Breast epithelium (tissue), 4 donors: ENCODE data around the gene OSBPL2. TPM values are rescaled to one million over a fixed set of nuclear protein-coding genes. Genes with fewer than 3 reads are reported as not detected.

Source experiments
- DNase-seq, 2 donors: peaks; one replicate each; pipeline ENCODE4 v3.0.0-alpha.2; 2019; ENCODE audit warnings: low spot score in 2 of 2
- H3K27ac ChIP-seq, 2 donors: fragments of 200-600 bp; sonication (generic) in 1 of 2; one replicate each; pipeline ENCODE4 v1.5.1; 2016 to 2019; ENCODE audit warnings: mild to moderate bottlenecking in 1 of 2
- H3K27me3 ChIP-seq, 2 donors: fragments of 200-600 bp; sonication (generic) in 1 of 2; one replicate each; pipeline versions ENCODE4 v1.5.1 to v1.6.0; 2017 to 2019; ENCODE audit warnings: control low read depth in 1 of 2, mild to moderate bottlenecking in 1 of 2
- H3K36me3 ChIP-seq: fragments of 200-600 bp; one replicate; pipeline ENCODE4 v1.5.1; 2019
- H3K4me1 ChIP-seq, 2 donors: fragments of 200-600 bp; sonication (generic); one replicate each; pipeline ENCODE4 v1.5.1; 2016 to 2019; ENCODE audit warnings: control low read depth in 1 of 2
- H3K4me3 ChIP-seq, 3 donors: fragments of 200-600 bp; sonication (generic); 1 replicate in 2 of 3; 2 replicates in 1 of 3; pipeline ENCODE4 v1.5.1; 2016 to 2019; ENCODE audit warnings: mild to moderate bottlenecking in 3 of 3, moderate library complexity in 2 of 3
- H3K9me3 ChIP-seq, 2 donors: fragments of 200-600 bp; sonication (generic) in 1 of 2; one replicate each; pipeline ENCODE4 v1.5.1; 2016 to 2019; ENCODE audit warnings: control low read depth in 1 of 2
- POLR2A ChIP-seq: fragments of 450-650 bp; IDR thresholded peaks from one replicate; pipeline ENCODE4 v1.6.1; 2016; ENCODE audit warnings: antibody characterized with exemption, mild to moderate bottlenecking, moderate library complexity
- POLR2AphosphoS5 ChIP-seq, 3 donors: sonication (generic); formaldehyde crosslinking; IDR thresholded peaks; one replicate each; pipeline ENCODE4 v1.6.1; 2017; ENCODE audit warnings: antibody characterized with exemption in 3 of 3
- intact Hi-C: fragments of 100-400 bp; cut with DNase I; formaldehyde crosslinking; loops from one replicate; pipeline ENCODE4 v1.15.1; 2023; ENCODE audit warnings: low total_unique reads
- total RNA-seq, 3 donors: library from RNA; depleted of rRNA; stranded (reverse); fragments of >200 nt; gene quantifications; one replicate each; pipeline ENCODE4 v1.1.0, GENCODE V29; 2016
- TF ChIP-seq, protein P1 (sequence below), 3 donors: fragments of 450-650 bp; IDR thresholded peaks; one replicate each; pipeline ENCODE4 v1.5.1; 2016 to 2017; ENCODE audit warnings: antibody characterized with exemption in 3 of 3, mild to moderate bottlenecking in 3 of 3, moderate library complexity in 3 of 3

Gene OSBPL2
- total RNA-seq, 3 donors from 2014 or later: 25.0 to 46.1 (median 38.0) TPM

GRCh38 chr20:62236766-62237513 is 1.4 kb upstream of the OSBPL2 start:
- no peak for TF ChIP-seq POLR2AphosphoS5 (IDR thresholded peaks at IDR 0.05)
- TF ChIP-seq, protein P1, sequence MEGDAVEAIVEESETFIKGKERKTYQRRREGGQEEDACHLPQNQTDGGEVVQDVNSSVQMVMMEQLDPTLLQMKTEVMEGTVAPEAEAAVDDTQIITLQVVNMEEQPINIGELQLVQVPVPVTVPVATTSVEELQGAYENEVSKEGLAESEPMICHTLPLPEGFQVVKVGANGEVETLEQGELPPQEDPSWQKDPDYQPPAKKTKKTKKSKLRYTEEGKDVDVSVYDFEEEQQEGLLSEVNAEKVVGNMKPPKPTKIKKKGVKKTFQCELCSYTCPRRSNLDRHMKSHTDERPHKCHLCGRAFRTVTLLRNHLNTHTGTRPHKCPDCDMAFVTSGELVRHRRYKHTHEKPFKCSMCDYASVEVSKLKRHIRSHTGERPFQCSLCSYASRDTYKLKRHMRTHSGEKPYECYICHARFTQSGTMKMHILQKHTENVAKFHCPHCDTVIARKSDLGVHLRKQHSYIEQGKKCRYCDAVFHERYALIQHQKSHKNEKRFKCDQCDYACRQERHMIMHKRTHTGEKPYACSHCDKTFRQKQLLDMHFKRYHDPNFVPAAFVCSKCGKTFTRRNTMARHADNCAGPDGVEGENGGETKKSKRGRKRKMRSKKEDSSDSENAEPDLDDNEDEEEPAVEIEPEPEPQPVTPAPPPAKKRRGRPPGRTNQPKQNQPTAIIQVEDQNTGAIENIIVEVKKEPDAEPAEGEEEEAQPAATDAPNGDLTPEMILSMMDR (IDR thresholded peaks at IDR 0.05): no peak
- no peak for TF ChIP-seq POLR2A
- no peak for DNase-seq
- Histone ChIP-seq H3K4me3 (no peak overlapping the region), H3K4me1 (no peaks in the 10 kb centered on the region), H3K36me3 (no peaks in the 10 kb centered on the region), H3K9me3 (no peaks in the 10 kb centered on the region), H3K27ac (no peak overlapping the region), H3K27me3 (no peaks in the 10 kb centered on the region)
- intact Hi-C loops: no loop called here

- Histone ChIP-seq H3K4me3 (peak overlapping the region in 1 of 3 donors; percentile 72), H3K27me3 (no peaks in the 10 kb centered on the region), H3K4me1 (no peaks in the 10 kb centered on the region), H3K9me3 (no peaks in the 10 kb centered on the region), H3K36me3 (no peaks in the 10 kb centered on the region), H3K27ac (peak overlapping the region in 1 of 2 donors; percentile 86)
- intact Hi-C loops: no loop called here
- no peak for TF ChIP-seq POLR2A
- no peak for DNase-seq
Measured at GRCh38 chr20:62237514-62237800, 864 bp upstream of the OSBPL2 start.

DNA sequence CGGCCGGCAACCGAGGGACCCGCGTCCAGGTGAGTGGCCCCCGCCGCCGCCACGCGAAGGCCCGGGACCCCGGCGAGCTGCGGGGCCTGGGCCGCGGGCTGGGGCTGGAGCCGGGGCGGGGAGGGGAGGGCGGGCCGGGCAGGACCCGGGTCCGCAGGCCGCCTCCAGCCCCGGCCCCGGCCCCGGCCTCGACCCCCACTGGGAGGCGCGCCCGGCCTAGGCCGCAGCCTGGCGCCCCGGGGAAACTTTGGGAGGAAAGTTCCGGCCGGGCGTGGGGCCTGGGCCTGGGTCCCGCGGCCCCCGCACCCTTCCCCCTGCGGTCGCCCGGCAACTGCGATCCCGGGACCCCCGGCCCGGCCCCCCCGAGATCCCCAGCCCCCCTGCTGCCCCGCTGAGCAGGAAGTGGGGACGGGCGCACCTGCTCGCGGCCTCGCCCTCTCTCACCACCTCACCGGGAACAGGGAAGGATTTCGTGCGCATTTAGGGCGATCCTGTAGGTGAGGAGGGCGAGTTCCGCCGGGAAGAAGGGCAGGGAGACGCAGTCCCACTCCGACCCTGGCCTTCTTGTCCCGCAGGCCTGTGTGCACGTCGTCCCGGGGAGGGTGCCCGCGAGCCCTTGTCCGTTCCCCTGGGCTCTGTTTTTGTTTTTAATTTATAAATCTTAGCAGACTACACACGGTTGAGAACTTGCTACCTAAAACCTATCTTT is 402 bp downstream of the OSBPL2 start:
- intact Hi-C loops: no loop called here
- Histone ChIP-seq H3K4me1 (no peaks in the 10 kb centered on the region), H3K27me3 (no peaks in the 10 kb centered on the region), H3K36me3 (no peaks in the 10 kb centered on the region), H3K27ac (peak overlapping the region; percentile 86 to 91), H3K9me3 (no peaks in the 10 kb centered on the region), H3K4me3 (peak overlapping the region; percentile 72 to 92 (median 90))
- DNase-seq: peak in 1 of 2 donors; percentile 30
- TF ChIP-seq POLR2AphosphoS5 (IDR thresholded peaks at IDR 0.05) (no peak), POLR2A (no peak)
- TF ChIP-seq, protein P1 (IDR thresholded peaks at IDR 0.05): no peak

DNA sequence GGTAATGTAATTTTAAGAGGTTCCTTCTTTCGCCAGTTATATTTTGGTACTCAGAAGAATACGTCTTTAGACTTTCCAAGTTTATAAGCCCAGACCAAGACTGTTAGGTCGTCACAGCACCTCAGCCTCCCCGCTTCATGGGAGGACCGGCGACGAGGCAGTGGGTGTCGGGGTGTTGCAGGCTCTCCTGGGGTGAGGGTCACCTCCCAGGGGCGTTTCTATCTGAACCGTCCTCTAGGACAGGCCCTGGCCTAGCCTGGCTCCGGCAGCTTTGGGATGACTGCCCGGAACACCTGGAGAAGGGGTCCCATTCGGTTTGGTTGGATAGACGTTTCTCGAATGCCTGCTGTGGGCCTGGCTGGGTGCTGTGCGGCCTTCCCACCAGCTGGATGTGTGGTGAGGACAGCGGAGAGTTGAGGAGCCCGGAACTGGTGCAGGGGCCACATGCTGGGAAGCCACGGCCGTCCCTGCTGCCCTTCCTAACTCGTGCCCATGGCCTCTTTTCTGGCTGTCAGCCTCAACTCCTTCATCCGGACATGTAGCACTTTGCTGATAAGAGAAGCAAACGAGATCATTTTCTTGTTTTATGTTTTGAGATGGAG is 1.1 kb downstream of the OSBPL2 start:
- intact Hi-C loops: no loop called here
- DNase-seq: no peak
- Histone ChIP-seq H3K9me3 (no peaks in the 10 kb centered on the region), H3K4me3 (peak overlapping the region; percentile 72 to 92 (median 90)), H3K4me1 (no peaks in the 10 kb centered on the region), H3K36me3 (no peaks in the 10 kb centered on the region), H3K27me3 (no peaks in the 10 kb centered on the region), H3K27ac (peak overlapping the region; percentile 86 to 91)
- TF ChIP-seq POLR2A (no peak), POLR2AphosphoS5 (IDR thresholded peaks at IDR 0.05) (no peak)

DNA sequence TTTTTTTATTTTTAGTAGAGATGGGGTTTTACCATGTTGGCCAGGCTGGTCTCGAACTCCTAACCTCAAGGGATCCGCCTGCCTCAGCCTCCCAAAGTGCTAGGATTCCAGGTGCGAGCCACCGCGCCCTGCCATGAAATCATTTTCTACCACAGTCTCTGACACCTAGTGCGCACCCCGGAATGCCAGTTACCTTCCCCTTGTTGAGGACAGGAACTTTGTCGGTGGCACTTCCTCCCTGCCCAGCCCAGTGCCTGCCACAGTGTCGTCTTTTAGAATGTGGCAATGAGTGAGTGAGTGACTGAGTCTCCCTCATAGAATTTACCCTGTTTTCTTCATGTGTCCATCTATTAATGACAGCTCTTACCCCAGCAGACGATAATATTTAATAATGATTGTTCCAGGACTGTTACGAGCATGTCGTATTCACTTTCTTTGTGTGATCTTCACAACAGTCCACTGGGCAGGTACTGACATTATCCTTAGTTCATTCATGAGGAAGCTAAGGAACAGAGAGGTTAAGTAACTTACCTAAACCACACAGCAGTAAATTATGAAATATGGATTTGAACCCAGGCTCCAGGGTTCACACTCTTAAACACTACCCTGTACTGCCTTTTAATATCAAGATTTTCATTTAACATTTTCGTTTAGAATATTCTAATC is 1.8 kb downstream of the OSBPL2 start:
- no peak overlapping the region for H3K27ac ChIP-seq
- H3K4me3 ChIP-seq: peak overlapping the region in 2 of 3 donors; percentile 72 to 92
- no peaks in the 10 kb centered on the region for H3K4me1 ChIP-seq

More for the DNA sequence above, 1.8 kb downstream of the OSBPL2 start:
- no peaks in the 10 kb centered on the region for H3K9me3 ChIP-seq
- H3K36me3 ChIP-seq: no peaks in the 10 kb centered on the region
- H3K27me3 ChIP-seq: no peaks in the 10 kb centered on the region
- TF ChIP-seq, protein P1 (IDR thresholded peaks at IDR 0.05): no peak
- no peak for TF ChIP-seq POLR2A
- no peak for TF ChIP-seq POLR2AphosphoS5 (IDR thresholded peaks at IDR 0.05)
- intact Hi-C loops: loop anchor here (2.0 kb wide), 1 partner anchor 79 kb away; no protein-coding TSS in a partner anchor
- no peak for DNase-seq
